Neuronal stem cell (in vitro differentiated cells): Measurements from ENCODE around the gene SH3BP2.

Source experiments
- DNase-seq: peaks from one replicate; pipeline ENCODE4 v3.0.0-alpha.2; 2013; ENCODE audit warnings: low spot score
- H2AFZ ChIP-seq: one replicate; pipeline ENCODE4 v1.6.1; 2013; ENCODE audit warnings: mild to moderate bottlenecking, low read length, inconsistent platforms
- H2AK5ac ChIP-seq: 2 replicates; pipeline ENCODE4 v1.6.1; 2013; ENCODE audit warnings: low read depth, mild to moderate bottlenecking, inconsistent platforms, low read length, moderate library complexity, mixed read lengths
- H2BK120ac ChIP-seq: 2 replicates; pipeline ENCODE4 v1.6.1; 2013; ENCODE audit warnings: low read depth, mild to moderate bottlenecking, inconsistent platforms, low read length, moderate library complexity, mixed read lengths
- H2BK12ac ChIP-seq: one replicate; pipeline ENCODE4 v1.6.1; 2013; ENCODE audit warnings: low read length, inconsistent platforms
- H2BK15ac ChIP-seq: 2 replicates; pipeline ENCODE4 v1.6.1; 2013; ENCODE audit warnings: mild to moderate bottlenecking, low read length, inconsistent platforms, mixed read lengths
- H2BK5ac ChIP-seq: one replicate; pipeline ENCODE4 v1.6.1; 2013; ENCODE audit warnings: inconsistent platforms, mild to moderate bottlenecking, low read length, moderate library complexity
- H3K14ac ChIP-seq: one replicate; pipeline ENCODE4 v1.6.1; 2013; ENCODE audit warnings: low read length, inconsistent platforms
- H3K18ac ChIP-seq: 2 replicates; pipeline ENCODE4 v1.6.1; 2013; ENCODE audit warnings: low read length, inconsistent platforms
- H3K23ac ChIP-seq: 2 replicates; pipeline ENCODE4 v1.6.1; 2013; ENCODE audit warnings: low read depth, mild to moderate bottlenecking, mixed read lengths, low read length, inconsistent platforms; ENCODE audit not compliant: poor library complexity
- H3K27ac ChIP-seq: replicated peaks from 3 replicates; pipeline ENCODE4 v1.5.1; 2013; ENCODE audit warnings: low read length, inconsistent platforms
- H3K27me3 ChIP-seq, 3 experiments: 2 replicates each; pipeline ENCODE4 v1.6.1; 2013; ENCODE audit warnings: low read length in 3 of 3, mild to moderate bottlenecking in 2 of 3, inconsistent platforms in 1 of 3, low read depth in 1 of 3, mixed read lengths in 1 of 3, moderate library complexity in 1 of 3; ENCODE audit not compliant: control insufficient read depth in 3 of 3, insufficient read depth in 3 of 3
- H3K36me3 ChIP-seq, 2 donors: replicated peaks in 1 of 2; 2 replicates each; pipeline ENCODE4 v1.6.1; 2013; ENCODE audit warnings: low read length in 2 of 2; ENCODE audit not compliant: control insufficient read depth in 2 of 2, insufficient read depth in 2 of 2
- H3K4ac ChIP-seq: 2 replicates; pipeline ENCODE4 v1.6.1; 2013; ENCODE audit warnings: inconsistent platforms, mild to moderate bottlenecking, low read length, moderate library complexity
- H3K4me1 ChIP-seq, 2 donors: 1 replicate in 1 of 2; 2 replicates in 1 of 2; pipeline ENCODE4 v1.6.1; 2013; ENCODE audit warnings: low read length in 2 of 2, low read depth in 1 of 2; ENCODE audit not compliant: control insufficient read depth in 2 of 2, insufficient read depth in 1 of 2
- H3K4me2 ChIP-seq: one replicate; pipeline ENCODE4 v1.6.1; 2013; ENCODE audit warnings: mild to moderate bottlenecking, low read length, inconsistent platforms; ENCODE audit not compliant: insufficient read depth, poor library complexity, severe bottlenecking
- H3K4me3 ChIP-seq, 2 donors: 2 replicates each; pipeline ENCODE4 v1.5.1; 2013; ENCODE audit warnings: low read length in 2 of 2, mild to moderate bottlenecking in 2 of 2, inconsistent platforms in 1 of 2, moderate library complexity in 1 of 2
- H3K79me1 ChIP-seq: one replicate; pipeline ENCODE4 v1.6.1; 2013; ENCODE audit warnings: low read depth, mild to moderate bottlenecking, inconsistent platforms, low read length, moderate library complexity
- H3K9ac ChIP-seq: one replicate; pipeline ENCODE4 v1.6.1; 2013; ENCODE audit warnings: mild to moderate bottlenecking, low read depth, low read length, inconsistent platforms; ENCODE audit not compliant: poor library complexity
- H3K9me3 ChIP-seq, 2 donors: replicated peaks in 1 of 2; 2 replicates each; pipeline versions ENCODE3 to v1.6.1; 2013; ENCODE audit warnings: low read length in 2 of 2, mild to moderate bottlenecking in 2 of 2, inconsistent platforms in 1 of 2, low read depth in 1 of 2, mixed read lengths in 1 of 2, moderate library complexity in 1 of 2; ENCODE audit not compliant: control insufficient read depth in 2 of 2, insufficient read depth in 1 of 2
- H4K8ac ChIP-seq: one replicate; pipeline ENCODE4 v1.6.1; 2013; ENCODE audit warnings: low read depth, mild to moderate bottlenecking, inconsistent platforms, low read length, moderate library complexity
- H4K91ac ChIP-seq: one replicate; pipeline ENCODE4 v1.6.1; 2013; ENCODE audit warnings: low read length, low read depth, mild to moderate bottlenecking, inconsistent platforms; ENCODE audit not compliant: poor library complexity
- WGBS, 2 donors: extraction: QIAGEN DNeasy Blood & Tissue Kit; methylation state at CpG; one replicate each; pipeline ENCODE4 v1.1.7; 2013; ENCODE audit warnings: missing lambda C conversion rate in 2 of 2, mixed read lengths in 1 of 2; ENCODE audit not compliant: insufficient read length in 2 of 2, insufficient replicate concordance in 1 of 2; ENCODE audit errors: extremely low coverage in 2 of 2; 5-methylcytosine and 5-hydroxymethylcytosine counted together

Gene SH3BP2

DNA sequence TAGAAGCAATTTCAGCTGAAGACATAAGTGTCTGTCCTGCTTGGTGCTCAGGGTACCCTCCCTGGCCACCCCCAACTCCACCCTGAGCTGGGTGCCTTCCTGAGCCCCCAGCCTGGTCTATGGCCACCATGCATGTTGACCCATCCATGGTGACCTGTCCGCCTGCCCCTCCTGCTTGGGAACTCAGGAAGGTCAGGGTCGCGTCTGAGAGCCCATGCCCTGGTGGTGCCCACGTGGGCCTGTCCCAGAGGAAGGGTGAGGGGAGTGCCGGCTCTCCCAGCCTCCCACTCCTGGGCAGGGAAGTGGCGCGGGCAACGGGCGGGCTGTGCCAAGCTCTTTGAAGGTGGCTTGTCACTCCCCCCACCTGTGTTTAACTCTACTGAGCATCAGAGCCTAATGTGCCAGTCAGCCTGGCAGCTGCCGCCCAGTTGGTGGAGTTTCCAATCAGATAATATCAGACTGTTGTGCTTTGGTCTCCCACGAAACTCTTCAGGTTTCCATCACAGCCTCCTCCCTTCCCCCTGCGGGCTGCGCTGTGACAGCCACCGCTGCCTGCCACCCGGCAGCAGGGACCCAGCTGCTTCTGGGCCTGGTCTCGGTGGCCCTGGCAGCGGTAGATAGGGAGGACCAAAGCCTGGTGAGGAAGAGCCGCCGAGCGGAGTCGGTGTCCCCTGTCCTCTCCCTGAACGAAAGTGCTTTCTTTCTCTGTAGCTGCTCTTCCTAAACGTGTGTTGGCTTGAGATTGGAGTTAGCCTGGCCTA lies 4.8 kb downstream of the SH3BP2 start:
- Histone ChIP-seq H4K91ac (no peak overlapping the region), H3K27ac (no peak overlapping the region), H3K9ac (no peak overlapping the region), H3K27me3 (peaks cover 3 to 19% (median 16%) of the 10 kb centered on the region in 3 experiments), H3K79me1 (no peaks in the 10 kb centered on the region), H3K23ac (peak overlapping the region; percentile 26), H3K36me3 (no peaks in the 10 kb centered on the region), H3K4me3 (no peak overlapping the region), H2BK5ac (no peak overlapping the region), H2BK120ac (peak overlapping the region; percentile 7), H3K9me3 (no peaks in the 10 kb centered on the region), H3K4me2 (no peak overlapping the region), H3K4me1 (peaks cover 20 to 45% of the 10 kb centered on the region in 2 donors), H3K18ac (peak overlapping the region; percentile 63), H3K4ac (no peak overlapping the region), H3K14ac (no peak overlapping the region), H2AFZ (peak overlapping the region; percentile 29), H2BK15ac (peak overlapping the region; percentile 20), H2BK12ac (no peak overlapping the region), H2AK5ac (peak overlapping the region; percentile 58), H4K8ac (peak overlapping the region; percentile 6)
- WGBS, 2 donors = no CpG with 5 or more reads among the region's 23 CpGs
- no peak for DNase-seq

DNA sequence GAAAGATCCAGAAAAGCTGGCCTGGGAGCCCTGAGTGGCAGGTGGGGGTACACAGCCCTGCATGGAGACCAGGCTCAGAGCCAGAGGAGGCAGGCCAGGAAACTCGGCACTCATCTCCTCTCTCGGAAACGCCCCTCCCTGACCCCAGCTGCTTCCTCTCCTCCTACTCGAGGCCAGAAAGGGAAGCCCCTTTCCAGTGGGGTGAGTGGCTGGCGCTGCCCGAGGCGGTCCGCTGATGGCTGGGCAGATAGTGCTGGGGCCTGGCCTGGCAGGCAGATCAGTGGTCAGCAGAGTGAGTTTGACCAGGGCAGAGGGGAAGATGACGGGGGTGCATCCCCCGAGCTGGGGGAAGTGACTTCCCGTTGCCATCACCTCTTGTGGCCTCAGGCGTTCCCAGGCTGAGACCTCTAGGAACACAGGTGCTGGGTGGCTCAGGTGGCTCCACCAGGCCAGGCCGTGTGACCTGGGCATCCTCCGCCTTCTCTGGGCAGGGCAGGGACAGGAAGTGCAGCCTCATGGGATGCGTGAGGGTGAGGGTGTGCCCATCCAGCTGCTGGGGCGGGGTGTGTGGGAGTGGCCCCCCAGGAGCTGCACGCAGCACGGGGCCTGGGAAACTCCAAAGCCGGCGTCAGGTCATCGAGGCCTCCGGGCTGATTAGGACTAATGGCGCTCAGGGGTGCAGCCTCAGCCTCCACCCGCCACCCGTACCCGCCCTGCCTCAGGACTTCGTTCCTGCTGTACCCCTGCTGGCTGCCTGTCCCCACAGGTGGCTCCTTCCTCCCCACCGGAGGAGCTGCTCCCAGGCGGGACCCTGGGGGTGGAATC lies 5.7 kb downstream of the SH3BP2 start:
- H3K23ac ChIP-seq = peak overlapping the region; percentile 8
- no peak overlapping the region for H3K4me3 ChIP-seq
- peak overlapping the region; percentile 79 for H2BK15ac ChIP-seq
- no peak overlapping the region for H3K14ac ChIP-seq
- H3K79me1 ChIP-seq = no peaks in the 10 kb centered on the region
- H3K9ac ChIP-seq = no peak overlapping the region
- H3K4ac ChIP-seq = peak overlapping the region; percentile 39
- peak overlapping the region; percentile 58 for H2BK5ac ChIP-seq
- peak overlapping the region; percentile 94 for H2AK5ac ChIP-seq
- no peak for DNase-seq
- no peak overlapping the region for H4K91ac ChIP-seq
- H3K9me3 ChIP-seq = peaks cover 0 to 2% of the 10 kb centered on the region in 2 donors
- H3K4me1 ChIP-seq = peaks cover 19 to 44% of the 10 kb centered on the region in 2 donors
- H3K36me3 ChIP-seq = no peaks in the 10 kb centered on the region
- peak overlapping the region; percentile 29 for H2AFZ ChIP-seq
- H2BK120ac ChIP-seq = no peak overlapping the region
- peak overlapping the region; percentile 48 for H4K8ac ChIP-seq
- peak overlapping the region; percentile 15 for H3K18ac ChIP-seq
- WGBS, 2 donors = no CpG with 5 or more reads among the region's 29 CpGs
- no peak overlapping the region for H3K4me2 ChIP-seq
- no peak overlapping the region for H3K27ac ChIP-seq
- H3K27me3 ChIP-seq = peaks cover under 1 to 15% (median 11%) of the 10 kb centered on the region in 3 experiments
- H2BK12ac ChIP-seq = peak overlapping the region; percentile 66

DNA sequence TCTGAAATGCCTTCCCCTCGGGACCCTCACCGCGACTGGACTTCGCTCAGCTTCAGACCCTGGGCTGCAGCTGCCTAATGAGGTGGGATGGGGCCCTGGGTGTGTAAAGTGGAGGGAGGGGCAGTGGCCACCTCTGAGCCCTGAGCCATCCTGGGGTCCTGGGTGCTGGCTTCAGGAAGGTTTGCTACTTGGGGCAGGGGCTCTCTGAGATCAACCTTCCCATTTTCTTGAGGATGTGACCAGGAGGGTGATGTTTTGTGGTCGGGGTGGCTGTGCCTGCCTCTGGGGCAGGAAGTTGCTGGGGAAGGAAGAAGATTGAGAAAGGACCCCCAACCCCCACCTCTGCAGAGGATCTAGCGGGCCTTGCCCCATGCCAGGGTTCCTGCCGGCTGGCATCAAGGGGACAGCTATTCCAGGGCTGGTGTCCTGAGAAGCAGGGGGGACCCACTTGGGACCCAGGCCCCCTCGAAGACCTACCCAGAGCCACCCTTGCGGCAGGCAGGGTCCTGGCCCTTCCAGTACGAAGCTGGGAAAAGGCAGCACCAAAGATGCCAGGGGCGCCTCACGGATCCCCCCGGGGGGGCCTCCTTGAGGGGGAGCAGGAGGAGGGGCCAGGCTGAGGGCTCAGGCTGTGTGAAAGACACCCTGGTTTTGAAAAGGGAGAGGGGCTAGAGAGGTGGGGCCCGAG lies 6.5 kb downstream of the SH3BP2 start:
- H3K79me1 ChIP-seq = no peaks in the 10 kb centered on the region
- H4K8ac ChIP-seq = peak overlapping the region; percentile 48
- H3K4me2 ChIP-seq = no peak overlapping the region
- H2BK15ac ChIP-seq = peak overlapping the region; percentile 11
- H3K36me3 ChIP-seq = no peaks in the 10 kb centered on the region
- H2AFZ ChIP-seq = no peak overlapping the region
- DNase-seq = no peak
- H3K23ac ChIP-seq = peak overlapping the region; percentile 69
- no peak overlapping the region for H2BK120ac ChIP-seq
- peak overlapping the region; percentile 84 for H3K18ac ChIP-seq
- peak overlapping the region; percentile 39 for H3K4ac ChIP-seq
- H3K9me3 ChIP-seq = peaks cover 0 to 2% of the 10 kb centered on the region in 2 donors
- no peak overlapping the region for H3K9ac ChIP-seq
- peak overlapping the region; percentile 58 for H2BK5ac ChIP-seq
- H3K4me3 ChIP-seq = no peak overlapping the region
- H3K4me1 ChIP-seq = peaks cover 16 to 37% of the 10 kb centered on the region in 2 donors
- no peak overlapping the region for H4K91ac ChIP-seq
- WGBS, 2 donors = no CpG with 5 or more reads among the region's 14 CpGs
- H3K27ac ChIP-seq = no peak overlapping the region
- H2BK12ac ChIP-seq = peak overlapping the region; percentile 16
- H2AK5ac ChIP-seq = peak overlapping the region; percentile 94
- peaks cover 0 to 8% (median 3%) of the 10 kb centered on the region in 3 experiments for H3K27me3 ChIP-seq
- H3K14ac ChIP-seq = peak overlapping the region; percentile 27
